Psoas muscle (tissue), 8 donors: Measurements from ENCODE around the gene ZNF774. TPM values are rescaled to one million over a fixed set of nuclear protein-coding genes. Genes with fewer than 3 reads are reported as not detected.
A peak's percentile ranks its signal among the peaks of the same experiment; 100 is the strongest.
"Not testable (repeated sequence)": the region's sequence is repeated elsewhere in the genome, so short reads cannot be mapped to it uniquely, and the experiment has no call there.

ENCODE experiments used
- ATAC-seq, 4 donors: fragments of 200-7000 bp; cut with Tn5 transposase; one replicate each; pipeline ENCODE4 v1.9.1; 2020; ENCODE audit warnings: moderate library complexity in 3 of 4, mild to moderate bottlenecking in 2 of 4
- DNase-seq, 2 donors: peaks; one replicate each; pipeline ENCODE4 v3.0.0-alpha.2; 2020
- H3K27ac ChIP-seq: fragments of 200-600 bp; one replicate; pipeline ENCODE4 v1.8.0; 2022
- H3K27me3 ChIP-seq, 3 donors: fragments of 200-600 bp in 1 of 3; one replicate each; pipeline versions ENCODE4 v1.6.1 to v1.8.0; 2013 to 2022; ENCODE audit warnings: low read length in 2 of 3, mild to moderate bottlenecking in 2 of 3, moderate library complexity in 1 of 3; ENCODE audit not compliant: insufficient read depth in 3 of 3
- H3K36me3 ChIP-seq, 2 donors: fragments of 200-600 bp in 1 of 2; one replicate each; pipeline versions ENCODE4 v1.6.1 to v1.8.0; 2013 to 2022; ENCODE audit warnings: low read depth in 1 of 2, mild to moderate bottlenecking in 1 of 2, moderate library complexity in 1 of 2; ENCODE audit not compliant: insufficient read depth in 1 of 2
- H3K4me1 ChIP-seq: fragments of 200-600 bp; one replicate; pipeline ENCODE4 v1.8.0; 2022
- H3K4me3 ChIP-seq: fragments of 200-600 bp; one replicate; pipeline ENCODE4 v1.8.0; 2022; ENCODE audit warnings: mild to moderate bottlenecking
- H3K9me3 ChIP-seq: fragments of 200-600 bp; one replicate; pipeline ENCODE4 v1.8.0; 2022
- WGBS, 3 donors: extraction: QIAGEN DNeasy Blood & Tissue Kit; methylation state at CpG; one replicate each; pipeline versions ENCODE4 v1.1.6 to v1.1.7; 2013; 5-methylcytosine and 5-hydroxymethylcytosine counted together
- intact Hi-C, 2 donors: fragments of 100-400 bp; cut with DNase I; formaldehyde crosslinking; loops; one replicate each; pipeline versions ENCODE4 v1.11.0 to v1.14.2; 2022
- polyA plus RNA-seq, 3 donors: library from polyadenylated mRNA; stranded (reverse); fragments of 200-250 nt; gene quantifications; one replicate each; pipeline ENCODE4 v1.2.3, GENCODE V29; 2013
- total RNA-seq, 4 donors: library from RNA; stranded (reverse); fragmentation: NEBNext Ultra II Directional in 2 of 4; extraction: Animal tissue kit (Norgen Biotek cat#: 25700) in 2 of 4; gene quantifications; one replicate each; pipeline versions ENCODE4 v1.2.1 to v1.2.4, GENCODE V29; 2021 to 2023
- TF ChIP-seq, protein P1 (sequence below): fragments of 200-600 bp; IDR thresholded peaks from one replicate; pipeline ENCODE4 v1.8.0; 2022; ENCODE audit warnings: antibody characterized with exemption
- donor health status: healthy with polysubstance abuse.
- donor health status: DM: no; HTN: no; CAD: no; lungs with moderate emphysema.
- donor health status: Bipolar disorder and iron deficiency.
- donor health status: healthy.
- donor health status: DM: yes; HTN: yes; CAD: no.
- donor health status: DM: no; HTN: no; CAD: no.
- donor health status: DM: no; HTN: no; CAD: no.
- donor health status: DM: yes; HTN: yes; CAD: no.

Gene ZNF774
- total and polyA plus RNA-seq, 7 donors = 2.8 to 19.6 (median 7.9) TPM

DNA sequence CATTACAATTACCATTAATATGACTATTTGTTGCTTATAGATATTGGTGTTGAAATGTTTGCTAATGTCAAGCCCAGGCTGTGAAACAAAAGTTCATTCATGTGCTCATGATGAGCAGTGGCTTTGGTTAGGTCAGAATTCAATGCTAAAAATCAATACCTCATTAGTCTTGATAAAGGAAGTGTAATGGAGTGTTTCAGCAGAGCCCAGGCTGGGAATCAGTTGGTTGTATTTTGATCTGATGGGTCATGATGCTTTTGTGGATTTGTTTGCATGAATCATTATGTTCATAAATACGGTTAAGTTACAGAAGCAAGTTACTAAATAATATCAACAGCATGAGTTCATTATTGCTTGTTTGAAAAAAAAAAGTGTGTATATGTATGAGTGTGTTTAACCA lies 13.6 kb upstream of the ZNF774 start:
- 88 to 95% (median 90%) methylated on average over 1 of the region's 1 CpG for whole genome bisulfite sequencing, 3 donors
- ATAC-seq (no peak), DNase-seq (no peak)
- no peak overlapping the region for H3K4me3 ChIP-seq
- H3K27me3 ChIP-seq = no peaks in the 10 kb centered on the region
- no peaks in the 10 kb centered on the region for H3K4me1 ChIP-seq
- intact Hi-C loops = no loop called here
- H3K36me3 ChIP-seq = no peaks in the 10 kb centered on the region
- TF ChIP-seq, protein P1, sequence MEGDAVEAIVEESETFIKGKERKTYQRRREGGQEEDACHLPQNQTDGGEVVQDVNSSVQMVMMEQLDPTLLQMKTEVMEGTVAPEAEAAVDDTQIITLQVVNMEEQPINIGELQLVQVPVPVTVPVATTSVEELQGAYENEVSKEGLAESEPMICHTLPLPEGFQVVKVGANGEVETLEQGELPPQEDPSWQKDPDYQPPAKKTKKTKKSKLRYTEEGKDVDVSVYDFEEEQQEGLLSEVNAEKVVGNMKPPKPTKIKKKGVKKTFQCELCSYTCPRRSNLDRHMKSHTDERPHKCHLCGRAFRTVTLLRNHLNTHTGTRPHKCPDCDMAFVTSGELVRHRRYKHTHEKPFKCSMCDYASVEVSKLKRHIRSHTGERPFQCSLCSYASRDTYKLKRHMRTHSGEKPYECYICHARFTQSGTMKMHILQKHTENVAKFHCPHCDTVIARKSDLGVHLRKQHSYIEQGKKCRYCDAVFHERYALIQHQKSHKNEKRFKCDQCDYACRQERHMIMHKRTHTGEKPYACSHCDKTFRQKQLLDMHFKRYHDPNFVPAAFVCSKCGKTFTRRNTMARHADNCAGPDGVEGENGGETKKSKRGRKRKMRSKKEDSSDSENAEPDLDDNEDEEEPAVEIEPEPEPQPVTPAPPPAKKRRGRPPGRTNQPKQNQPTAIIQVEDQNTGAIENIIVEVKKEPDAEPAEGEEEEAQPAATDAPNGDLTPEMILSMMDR = no peak
- H3K9me3 ChIP-seq = no peaks in the 10 kb centered on the region
- H3K27ac ChIP-seq = no peak overlapping the region

DNA sequence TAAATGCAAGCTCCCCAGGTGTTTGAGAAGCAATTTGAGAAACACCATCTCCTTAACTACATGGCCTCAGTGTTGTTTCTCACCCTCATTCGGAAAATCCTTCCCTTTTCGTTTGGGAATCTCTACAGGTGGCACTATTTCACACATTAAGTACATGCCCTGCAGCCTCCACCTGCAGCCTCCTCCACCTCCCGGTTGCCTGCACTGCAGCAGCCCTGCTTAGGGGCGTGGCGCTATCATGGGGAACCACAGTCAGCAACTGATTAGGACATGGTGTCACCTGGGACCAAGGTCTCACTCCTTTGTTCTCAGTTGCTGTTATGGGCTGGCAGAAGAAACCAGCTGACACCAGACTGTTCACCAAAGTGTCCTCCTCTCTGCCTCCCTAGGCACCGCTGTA lies 11.7 kb upstream of the ZNF774 start:
- no peak for DNase-seq
- Histone ChIP-seq H3K4me3 (no peak overlapping the region), H3K27me3 (no peaks in the 10 kb centered on the region), H3K36me3 (no peaks in the 10 kb centered on the region), H3K27ac (no peak overlapping the region), H3K9me3 (no peaks in the 10 kb centered on the region), H3K4me1 (no peaks in the 10 kb centered on the region)
- no peak for ATAC-seq
- WGBS, 3 donors = 73 to 79% (median 75%) methylated on average over 6 of the region's 6 CpGs
- TF ChIP-seq, protein P1 = no peak
- intact Hi-C loops = no loop called here

DNA sequence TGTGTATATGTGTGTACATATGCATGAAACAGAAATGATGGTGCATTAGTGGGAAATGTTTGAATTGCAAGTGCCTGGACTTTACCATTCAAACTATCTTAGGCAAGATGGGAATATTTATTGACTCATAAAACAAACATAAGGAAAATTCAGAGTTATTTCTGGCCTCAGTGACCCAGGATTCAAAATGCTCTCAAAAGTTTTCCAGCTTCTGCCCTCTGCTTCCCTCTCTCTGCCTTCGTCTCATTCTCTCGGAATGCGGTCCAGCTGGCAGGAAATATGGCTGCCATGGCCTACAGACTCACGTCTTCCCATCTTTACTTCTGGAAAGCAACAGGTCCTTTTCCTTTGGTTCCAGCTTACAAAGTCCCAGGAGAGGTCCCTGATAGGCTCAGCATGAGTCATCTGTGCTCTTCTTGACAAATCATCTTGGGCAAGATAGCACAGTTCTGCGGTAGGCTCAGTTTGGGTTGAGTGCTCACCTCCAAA lies 8.7 kb upstream of the ZNF774 start:
- intact Hi-C loops = no loop called here
- DNase-seq = no peak

DNA sequence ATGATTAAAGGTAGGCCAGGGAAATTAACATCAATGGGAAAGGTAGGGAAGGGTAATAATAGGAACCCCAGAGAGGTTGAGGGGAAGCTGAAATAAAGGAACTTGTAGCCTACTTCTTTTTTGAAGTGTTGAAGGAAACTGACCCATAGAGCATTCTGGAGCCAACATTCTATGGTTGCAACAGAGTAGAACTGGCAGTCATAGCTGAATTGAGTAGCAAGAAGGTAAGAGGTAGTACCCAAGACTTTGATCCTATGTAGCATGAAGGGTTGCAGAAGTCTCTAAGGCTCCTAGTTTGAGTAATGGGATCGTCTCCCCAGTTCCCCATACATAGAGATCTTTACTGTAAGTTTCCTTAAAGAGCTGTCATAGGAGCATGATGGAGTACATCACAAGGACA lies 7.4 kb upstream of the ZNF774 start:
- ATAC-seq (no peak), DNase-seq (no peak)
- TF ChIP-seq, protein P1 = no peak
- Histone ChIP-seq H3K27ac (no peak overlapping the region), H3K27me3 (no peaks in the 10 kb centered on the region), H3K36me3 (no peaks in the 10 kb centered on the region), H3K4me1 (no peaks in the 10 kb centered on the region), H3K4me3 (no peak overlapping the region), H3K9me3 (no peaks in the 10 kb centered on the region)
- intact Hi-C loops = no loop called here
- WGBS, 3 donors = 91 to 100% (median 97%) methylated on average over 1 of the region's 1 CpG

More for the DNA sequence above, 8.7 kb upstream of the ZNF774 start:
- H3K36me3 ChIP-seq = no peaks in the 10 kb centered on the region
- WGBS, 3 donors = 71 to 81% (median 80%) methylated on average over 5 of the region's 5 CpGs
- no peaks in the 10 kb centered on the region for H3K4me1 ChIP-seq
- H3K27ac ChIP-seq = no peak overlapping the region
- H3K27me3 ChIP-seq = no peaks in the 10 kb centered on the region
- TF ChIP-seq, protein P1 = no peak
- ATAC-seq = peak in 3 of 4 donors; percentile 35 to 59 (median 50)
- H3K9me3 ChIP-seq = no peaks in the 10 kb centered on the region
- no peak overlapping the region for H3K4me3 ChIP-seq

DNA sequence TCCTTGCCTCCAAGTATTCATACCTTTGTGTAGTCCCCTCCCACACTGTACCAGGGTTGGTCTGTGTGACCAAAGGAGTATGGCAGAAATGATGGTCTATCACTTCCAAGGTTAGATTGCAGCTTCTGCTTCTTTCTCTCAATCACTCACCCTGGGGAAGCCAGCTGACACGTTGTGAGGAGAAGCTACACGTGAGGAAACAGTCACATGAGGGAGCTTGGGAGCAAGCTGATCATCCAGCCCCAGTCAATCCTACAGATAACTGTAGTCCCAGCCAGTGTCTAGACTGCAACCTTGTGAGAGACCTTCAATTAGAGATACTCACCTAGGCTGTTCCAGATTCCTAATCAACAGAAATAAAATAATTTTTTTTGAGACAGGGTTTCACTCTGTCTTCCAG lies 6.2 kb upstream of the ZNF774 start:
- ATAC-seq (no peak), DNase-seq (no peak)
- Histone ChIP-seq H3K4me1 (no peaks in the 10 kb centered on the region), H3K27ac (no peak overlapping the region), H3K27me3 (no peaks in the 10 kb centered on the region), H3K36me3 (no peaks in the 10 kb centered on the region), H3K9me3 (no peaks in the 10 kb centered on the region), H3K4me3 (no peak overlapping the region)
- 31 to 42% (median 42%) methylated on average over 2 of the region's 2 CpGs for WGBS, 3 donors
- TF ChIP-seq, protein P1 = no peak
- intact Hi-C loops = no loop called here

DNA sequence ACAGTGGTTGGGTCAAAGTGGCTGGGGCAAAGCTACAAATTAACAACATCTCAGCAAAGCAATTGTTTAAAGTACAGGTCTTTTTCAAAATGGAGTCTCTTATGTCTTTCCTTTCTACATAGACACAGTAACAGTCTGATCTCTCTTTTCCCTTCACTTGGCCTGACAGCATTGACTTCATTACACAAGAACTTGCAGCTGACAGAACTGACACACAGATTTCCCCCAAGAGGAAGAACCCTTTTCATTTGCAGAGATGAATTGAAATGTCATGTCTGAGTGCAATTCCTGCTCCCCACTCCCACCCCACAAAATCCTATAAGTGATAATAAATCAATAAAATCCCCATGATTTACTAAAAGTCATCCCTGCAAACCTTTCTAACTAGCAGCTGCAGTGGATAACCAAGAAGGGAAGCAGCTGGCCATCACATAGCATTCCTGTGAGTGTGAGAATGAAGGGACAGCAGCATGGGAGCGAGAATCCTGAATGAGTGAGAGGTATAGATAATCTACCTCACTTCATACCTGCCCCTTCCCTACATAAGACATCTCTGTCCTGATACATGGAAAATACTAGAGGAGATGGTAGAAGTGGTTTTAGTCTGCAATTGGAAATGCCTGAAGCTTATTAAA lies 4.5 kb upstream of the ZNF774 start:
- H3K9me3 ChIP-seq, H3K36me3 ChIP-seq, H3K27me3 ChIP-seq, ATAC-seq, intact Hi-C loops, H3K4me3 ChIP-seq, H3K27ac ChIP-seq, DNase-seq, H3K4me1 ChIP-seq: not testable (repeated sequence)
- WGBS, 3 donors = 96 to 100% (median 98%) methylated on average over 1 of the region's 1 CpG
